A673 (cell line): Measurements from ENCODE around the gene CFAP52. TPM values are rescaled to one million over a fixed set of nuclear protein-coding genes. Genes with fewer than 3 reads are reported as not detected.
"Not testable (repeated sequence)": the region's sequence is repeated elsewhere in the genome, so short reads cannot be mapped to it uniquely, and the experiment has no call there.

Experiments used
- BruUV-seq: library from RNA; stranded (reverse); fragments of 400-500 nt; replicated peaks from 2 replicates; lab custom pipeline; 2021; lab: Mats Ljungman, UMichigan
- CTCF ChIA-PET: fragments of 300-600 bp; sonication (Branson Sonifier 250); formaldehyde crosslinking; loops from one replicate; lab custom pipeline; 2022; ENCODE audit warnings: antibody characterized with exemption; lab: Charles Lee
- POLR2A ChIA-PET: fragments of 300-600 bp; sonication (Branson Sonifier 250); formaldehyde crosslinking; loops from one replicate; lab custom pipeline; 2022; ENCODE audit warnings: antibody characterized with exemption; ENCODE audit not compliant: low non-redundant PET; lab: Charles Lee
- DNase-seq: peaks from one replicate; pipeline ENCODE4 v3.0.0-alpha.2; 2015; ENCODE audit warnings: low spot score
- H3K27ac ChIP-seq: fragments of 200-600 bp; sonication (generic); 2 replicates; pipeline ENCODE4 v1.5.1; 2016; ENCODE audit warnings: mixed run types, low read depth, mild to moderate bottlenecking, mixed read lengths, antibody characterized with exemption, low read length; ENCODE audit not compliant: poor library complexity, severe bottlenecking
- H3K27me3 ChIP-seq: fragments of 200-600 bp; sonication (generic); replicated peaks from 2 replicates; pipeline ENCODE4 v1.6.1; 2017; ENCODE audit warnings: mixed run types, low read depth, mild to moderate bottlenecking, mixed read lengths, antibody characterized with exemption, low read length; ENCODE audit not compliant: insufficient read depth, poor library complexity
- H3K36me3 ChIP-seq: fragments of 200-600 bp; sonication (generic); 2 replicates; pipeline ENCODE4 v1.6.1; 2016; ENCODE audit warnings: mixed run types, mild to moderate bottlenecking, mixed read lengths, antibody characterized with exemption, low read length; ENCODE audit not compliant: insufficient read depth, poor library complexity, severe bottlenecking
- H3K4me1 ChIP-seq: fragments of 200-600 bp; sonication (generic); 2 replicates; pipeline ENCODE4 v1.6.1; 2017; ENCODE audit warnings: mixed run types, mild to moderate bottlenecking, mixed read lengths, antibody characterized with exemption, low read length; ENCODE audit not compliant: insufficient read depth, poor library complexity, severe bottlenecking
- H3K4me3 ChIP-seq: fragments of 200-600 bp; sonication (generic); 2 replicates; pipeline ENCODE4 v1.5.1; 2016; ENCODE audit warnings: low read depth, mixed run types, mild to moderate bottlenecking, mixed read lengths, low read length; ENCODE audit not compliant: poor library complexity, severe bottlenecking
- H3K9me3 ChIP-seq: fragments of 200-600 bp; sonication (generic); 2 replicates; pipeline ENCODE4 v1.6.1; 2016; ENCODE audit warnings: mixed run types, low read depth, mild to moderate bottlenecking, mixed read lengths, antibody characterized with exemption, low read length; ENCODE audit not compliant: poor library complexity, severe bottlenecking
- EZH2 ChIP-seq: fragments of 200-600 bp; sonication (generic); IDR thresholded peaks from 2 replicates; pipeline ENCODE4 v1.6.1; 2017; ENCODE audit warnings: borderline replicate concordance, low read depth, mild to moderate bottlenecking, mixed read lengths, antibody characterized with exemption, low read length; ENCODE audit not compliant: poor library complexity, severe bottlenecking
- intact Hi-C: fragments of 100-400 bp; cut with micrococcal nuclease; formaldehyde crosslinking; loops from one replicate; pipeline ENCODE4 v1.10.0; 2022; ENCODE audit not compliant: unreplicated experiment
- total RNA-seq: library from RNA; stranded (reverse); gene quantifications from 2 replicates; pipeline ENCODE4 v1.2.3, GENCODE V29; 2021
- TF ChIP-seq, protein P1 (sequence below): fragments of 300-800, 200-600 bp; sonication (generic); conservative IDR thresholded peaks from 2 replicates; pipeline ENCODE4 v1.5.1; 2017; ENCODE audit warnings: low read depth, mild to moderate bottlenecking, antibody characterized with exemption, low read length, moderate library complexity, mixed read lengths

Gene CFAP52
- total RNA-seq, 1 experiment from 2014 or later: not detected

DNA sequence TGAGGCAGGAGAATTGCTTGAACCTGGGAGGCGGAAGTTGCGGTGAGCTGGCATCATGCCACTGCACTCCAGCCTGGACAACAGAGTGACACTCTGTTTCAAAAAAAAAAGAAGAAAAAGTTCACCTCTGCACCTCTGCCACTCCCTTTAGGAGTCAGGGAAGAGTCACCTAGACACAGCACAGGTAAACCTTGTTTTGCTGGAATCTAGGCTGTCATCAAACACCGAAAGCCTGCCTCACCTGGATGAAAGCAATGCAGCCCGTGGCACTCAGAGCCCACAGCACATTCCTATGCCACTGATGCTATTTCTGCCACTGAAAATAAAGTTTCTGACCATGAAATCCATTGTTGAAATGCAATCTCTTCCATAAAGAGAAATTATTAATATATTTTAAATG lies 22.2 kb downstream of the CFAP52 start:
- TF ChIP-seq, protein P1, sequence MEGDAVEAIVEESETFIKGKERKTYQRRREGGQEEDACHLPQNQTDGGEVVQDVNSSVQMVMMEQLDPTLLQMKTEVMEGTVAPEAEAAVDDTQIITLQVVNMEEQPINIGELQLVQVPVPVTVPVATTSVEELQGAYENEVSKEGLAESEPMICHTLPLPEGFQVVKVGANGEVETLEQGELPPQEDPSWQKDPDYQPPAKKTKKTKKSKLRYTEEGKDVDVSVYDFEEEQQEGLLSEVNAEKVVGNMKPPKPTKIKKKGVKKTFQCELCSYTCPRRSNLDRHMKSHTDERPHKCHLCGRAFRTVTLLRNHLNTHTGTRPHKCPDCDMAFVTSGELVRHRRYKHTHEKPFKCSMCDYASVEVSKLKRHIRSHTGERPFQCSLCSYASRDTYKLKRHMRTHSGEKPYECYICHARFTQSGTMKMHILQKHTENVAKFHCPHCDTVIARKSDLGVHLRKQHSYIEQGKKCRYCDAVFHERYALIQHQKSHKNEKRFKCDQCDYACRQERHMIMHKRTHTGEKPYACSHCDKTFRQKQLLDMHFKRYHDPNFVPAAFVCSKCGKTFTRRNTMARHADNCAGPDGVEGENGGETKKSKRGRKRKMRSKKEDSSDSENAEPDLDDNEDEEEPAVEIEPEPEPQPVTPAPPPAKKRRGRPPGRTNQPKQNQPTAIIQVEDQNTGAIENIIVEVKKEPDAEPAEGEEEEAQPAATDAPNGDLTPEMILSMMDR: no peak
- no peak for TF ChIP-seq EZH2
- Histone ChIP-seq H3K4me3 (no peak overlapping the region), H3K27me3 (no peaks in the 10 kb centered on the region), H3K9me3 (no peaks in the 10 kb centered on the region), H3K27ac (no peak overlapping the region), H3K4me1 (no peaks in the 10 kb centered on the region), H3K36me3 (no peaks in the 10 kb centered on the region)
- DNase-seq: no peak
- BruUV-seq: no TSS peak
- intact Hi-C loops: no loop called here
- POLR2A ChIA-PET: no interaction called here
- CTCF ChIA-PET: no interaction called here

DNA sequence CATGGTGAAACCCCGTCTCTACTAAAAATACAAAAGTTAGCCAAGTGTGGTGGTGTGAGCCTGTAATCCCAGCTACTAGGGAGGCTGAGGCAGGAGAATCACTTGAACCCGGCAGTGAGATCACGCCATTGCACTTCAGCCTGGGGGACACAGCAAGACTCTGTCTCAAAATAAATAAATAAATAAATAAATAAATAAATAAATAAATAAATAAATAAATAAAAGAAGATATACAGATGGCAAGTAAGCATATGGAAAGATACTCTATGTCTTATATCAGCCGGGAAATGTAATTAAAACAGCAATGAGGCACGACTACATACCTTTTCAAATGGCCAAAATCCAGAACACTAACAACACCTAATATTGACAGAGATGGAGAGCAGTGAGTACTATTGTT lies 28.1 kb downstream of the CFAP52 start:
- H3K9me3 ChIP-seq, CTCF ChIA-PET, H3K4me1 ChIP-seq, POLR2A ChIA-PET, H3K36me3 ChIP-seq, H3K27ac ChIP-seq, H3K27me3 ChIP-seq, DNase-seq, intact Hi-C loops, H3K4me3 ChIP-seq, BruUV-seq: not testable (repeated sequence)

DNA sequence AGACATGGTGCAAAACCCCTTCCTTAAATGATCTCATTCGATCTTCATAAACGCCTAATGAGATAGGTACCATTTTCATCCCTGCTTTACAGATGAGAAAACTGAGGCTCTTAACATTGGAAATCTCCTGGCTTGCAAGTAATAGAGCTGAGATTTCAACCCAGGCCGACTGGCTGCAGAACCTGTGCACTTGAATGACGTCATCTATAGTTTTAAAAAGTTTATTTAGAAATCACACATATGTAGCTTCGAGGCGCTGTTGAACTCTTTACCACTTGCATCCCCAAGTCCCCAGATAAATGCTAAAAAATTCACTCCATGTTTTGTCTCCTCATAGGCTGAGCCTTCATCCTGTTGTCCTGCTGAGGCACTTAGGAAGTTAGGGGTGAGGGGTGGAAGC lies 30.0 kb downstream of the CFAP52 start:
- CTCF ChIA-PET: no interaction called here
- H3K27ac ChIP-seq: no peak overlapping the region
- BruUV-seq: no TSS peak
- no peak for TF ChIP-seq EZH2
- TF ChIP-seq, protein P1: no peak
- H3K9me3 ChIP-seq: no peaks in the 10 kb centered on the region
- no peaks in the 10 kb centered on the region for H3K4me1 ChIP-seq
- POLR2A ChIA-PET: no interaction called here
- H3K27me3 ChIP-seq: no peaks in the 10 kb centered on the region
- intact Hi-C loops: no loop called here
- H3K36me3 ChIP-seq: no peaks in the 10 kb centered on the region
- H3K4me3 ChIP-seq: no peak overlapping the region
- no peak for DNase-seq

DNA sequence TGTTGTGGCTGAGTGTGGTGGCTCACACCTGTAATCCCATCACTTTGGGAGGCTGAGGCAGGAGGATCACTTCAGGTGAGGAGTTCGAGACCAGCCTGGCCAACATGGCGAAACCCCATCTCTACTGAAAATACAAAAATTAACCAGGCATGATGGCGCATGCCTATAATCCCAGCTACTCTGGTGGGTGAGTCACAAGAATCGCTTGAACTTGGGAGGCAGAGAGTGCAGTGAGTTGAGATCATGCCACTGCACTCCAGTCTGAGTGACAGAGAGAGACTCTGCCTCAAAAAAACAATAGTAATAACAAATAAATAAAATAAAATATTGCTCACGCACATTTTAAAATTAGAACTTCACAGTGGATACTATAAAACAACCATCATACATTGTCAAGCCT lies 30.6 kb downstream of the CFAP52 start:
- H3K27me3 ChIP-seq, H3K36me3 ChIP-seq, H3K27ac ChIP-seq, DNase-seq, H3K4me3 ChIP-seq, BruUV-seq, POLR2A ChIA-PET, H3K4me1 ChIP-seq, intact Hi-C loops, CTCF ChIA-PET, H3K9me3 ChIP-seq: not testable (repeated sequence)
